HepG2 (cell line): Measurements from ENCODE around the gene MBTD1. TPM values are rescaled to one million over a fixed set of nuclear protein-coding genes. Genes with fewer than 3 reads are reported as not detected.

Experiments
- EP300 ChIP-seq, 3 experiments: sonication (generic) in 1 of 3; formaldehyde crosslinking in 1 of 3; IDR thresholded peaks; 2 replicates each; pipeline versions ENCODE4 v1.5.1 to v1.6.1; 2011 to 2020; ENCODE audit warnings: low read depth in 2 of 3, low read length in 2 of 3, borderline replicate concordance in 1 of 3, improper control_type of control experiment in 1 of 3, mild to moderate bottlenecking in 1 of 3, missing genetic modification reagents in 1 of 3, moderate library complexity in 1 of 3
- FOXA1 ChIP-seq, 2 experiments: fragments of 450-650 bp in 1 of 2; sonication (generic) in 1 of 2; formaldehyde crosslinking in 1 of 2; IDR thresholded peaks; 2 replicates each; pipeline versions ENCODE4 v1.4.0 to v1.6.1; 2016 to 2020; ENCODE audit warnings: missing genetic modification reagents in 1 of 2
- HNF4G ChIP-seq, 2 experiments: sonication (generic) in 1 of 2; formaldehyde crosslinking in 1 of 2; IDR thresholded peaks; 2 replicates each; pipeline versions ENCODE4 v1.4.0 to v1.6.1; 2011 to 2020; ENCODE audit warnings: borderline replicate concordance in 2 of 2, low read depth in 2 of 2, mild to moderate bottlenecking in 2 of 2, low read length in 1 of 2, missing genetic modification reagents in 1 of 2, moderate library complexity in 1 of 2
- HOXA5 ChIP-seq: sonication (generic); formaldehyde crosslinking; IDR thresholded peaks from 2 replicates; pipeline ENCODE4 v1.4.0; 2020; ENCODE audit warnings: missing genetic modification reagents
- MTF1 ChIP-seq: sonication (generic); formaldehyde crosslinking; IDR thresholded peaks from 2 replicates; pipeline ENCODE4 v1.5.0; 2020; ENCODE audit warnings: missing genetic modification reagents
- PITX1 ChIP-seq: sonication (generic); formaldehyde crosslinking; IDR thresholded peaks from 2 replicates; pipeline ENCODE4 v1.5.1; 2020; ENCODE audit warnings: mild to moderate bottlenecking, missing genetic modification reagents
- RORA ChIP-seq: sonication (generic); formaldehyde crosslinking; IDR thresholded peaks from 2 replicates; pipeline ENCODE4 v1.5.0; 2020; ENCODE audit warnings: mild to moderate bottlenecking, missing genetic modification reagents, moderate library complexity
- SALL1 ChIP-seq: sonication (generic); formaldehyde crosslinking; IDR thresholded peaks from 2 replicates; pipeline ENCODE4 v1.8.0; 2022; ENCODE audit warnings: mild to moderate bottlenecking, missing genetic modification reagents
- SETDB1 ChIP-seq: sonication (generic); formaldehyde crosslinking; IDR thresholded peaks from 2 replicates; pipeline ENCODE4 v1.5.1; 2020; ENCODE audit warnings: missing genetic modification reagents, mild to moderate bottlenecking, borderline replicate concordance
- SIX4 ChIP-seq: sonication (generic); formaldehyde crosslinking; IDR thresholded peaks from 2 replicates; pipeline ENCODE4 v1.4.0; 2020; ENCODE audit warnings: missing genetic modification reagents
- ZBTB42 ChIP-seq: sonication (generic); formaldehyde crosslinking; IDR thresholded peaks from 2 replicates; pipeline ENCODE4 v1.5.0; 2020; ENCODE audit warnings: mild to moderate bottlenecking, missing genetic modification reagents
- ZNF235 ChIP-seq: sonication (generic); formaldehyde crosslinking; IDR thresholded peaks from 2 replicates; pipeline ENCODE4 v1.8.1; 2023; ENCODE audit warnings: mild to moderate bottlenecking, missing genetic modification reagents, borderline replicate concordance
- ZNF251 ChIP-seq: sonication (generic); formaldehyde crosslinking; IDR thresholded peaks from 2 replicates; pipeline ENCODE4 v1.9.0; 2021; ENCODE audit warnings: mild to moderate bottlenecking, missing genetic modification reagents
- ZNF292 ChIP-seq: sonication (generic); formaldehyde crosslinking; IDR thresholded peaks from 2 replicates; pipeline ENCODE4 v1.8.1; 2022; ENCODE audit warnings: mild to moderate bottlenecking, low read depth, missing genetic modification reagents, borderline replicate concordance
- ZNF333 ChIP-seq: sonication (generic); formaldehyde crosslinking; IDR thresholded peaks from 2 replicates; pipeline ENCODE4 v1.4.0; 2020; ENCODE audit warnings: mild to moderate bottlenecking, missing genetic modification reagents, borderline replicate concordance
- ZSCAN30 ChIP-seq: sonication (generic); formaldehyde crosslinking; IDR thresholded peaks from 2 replicates; pipeline ENCODE4 v1.5.0; 2020; ENCODE audit warnings: mild to moderate bottlenecking, missing genetic modification reagents
- polyA plus RNA-seq, 8 experiments: library from polyadenylated mRNA; depleted of rRNA in 3 of 8; stranded (reverse) in 7 of 8; unstranded in 1 of 8; fragments of >200 nt; fragmentation: Illumina TruSeq in 4 of 8; extraction: Trizol in 4 of 8; gene quantifications; 2 replicates each; pipeline versions ENCODE4 v1.2.1 to v1.2.3, GENCODE V29; 2011 to 2016; ENCODE audit warnings: low read depth in 4 of 8, missing spikeins in 1 of 8, mixed read lengths in 1 of 8; ENCODE audit not compliant: insufficient read depth in 1 of 8
- total RNA-seq, 5 experiments: library from RNA; depleted of rRNA; stranded (reverse); fragments of >200 nt; fragmentation: Illumina TruSeq; extraction: Trizol; gene quantifications; 2 replicates each; pipeline ENCODE4 v1.2.3, GENCODE V29; 2016; ENCODE audit warnings: low read depth in 1 of 5
- TF ChIP-seq, protein P1 (sequence below): sonication (generic); formaldehyde crosslinking; IDR thresholded peaks from 2 replicates; pipeline ENCODE4 v1.4.0; 2020; ENCODE audit warnings: missing genetic modification reagents
- TF ChIP-seq, protein P2 (sequence below): sonication (generic); formaldehyde crosslinking; IDR thresholded peaks from 2 replicates; pipeline ENCODE4 v1.8.1; 2023; ENCODE audit warnings: mild to moderate bottlenecking, missing genetic modification reagents
- TF ChIP-seq, protein P3 (sequence below): sonication (generic); formaldehyde crosslinking; IDR thresholded peaks from 2 replicates; pipeline ENCODE4 v1.5.0; 2020; ENCODE audit warnings: mild to moderate bottlenecking, missing genetic modification reagents
- TF ChIP-seq, protein P4 (sequence below): IDR thresholded peaks from 2 replicates; pipeline ENCODE4 v1.6.1; 2012; ENCODE audit warnings: low read depth, low read length, improper control_type of control experiment

MBTD1 gene
- total and polyA plus RNA-seq, 2 of the 13 experiments (the other 11 are each of a cell fraction or from before 2014, with no cell fraction given), result 20.9 TPM

DNA sequence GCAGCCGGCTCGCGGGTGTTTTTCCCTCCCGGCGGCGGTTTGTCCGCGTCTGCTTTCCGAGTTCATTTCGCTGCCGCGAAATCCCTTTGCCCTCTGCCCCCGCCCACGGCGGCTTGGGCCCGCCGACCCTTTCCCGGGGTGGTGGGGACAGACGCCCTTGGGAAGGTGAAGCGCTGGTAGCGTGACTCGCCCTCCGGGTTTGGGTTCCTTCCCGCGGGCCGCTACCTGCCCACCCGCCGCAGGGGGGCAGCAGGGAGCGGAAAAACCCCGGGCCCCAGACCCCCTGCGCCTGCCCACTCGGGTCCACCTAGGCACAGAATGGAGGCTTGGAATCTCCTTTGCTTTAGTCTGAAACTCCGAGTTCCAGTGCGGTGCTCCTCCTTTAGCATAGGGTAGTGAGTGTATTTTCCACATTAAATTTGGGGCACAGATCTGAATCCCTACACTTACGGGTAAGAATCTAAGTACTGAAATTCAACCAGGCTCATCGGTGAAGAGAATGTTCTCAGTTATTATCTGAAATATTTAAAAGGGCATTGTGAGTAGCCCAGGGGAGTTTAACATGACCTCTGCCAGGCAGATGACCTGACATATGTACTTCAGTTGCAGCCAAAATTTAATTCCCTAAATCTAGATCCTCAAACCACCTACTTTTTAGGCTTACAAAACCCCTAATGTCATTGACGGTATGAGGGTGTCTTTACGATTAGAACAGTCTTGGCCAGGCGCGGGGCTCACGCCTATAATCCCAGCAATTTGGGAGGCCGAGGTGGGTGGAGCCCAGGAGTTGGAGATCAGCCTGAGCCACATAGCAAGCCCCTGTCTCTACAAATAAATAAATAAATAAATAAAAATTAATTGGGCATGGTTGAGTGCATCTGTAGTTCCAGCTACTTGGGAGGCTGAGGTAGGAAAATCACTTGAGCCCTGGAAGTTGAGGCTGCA is 92.6 kb downstream of the MBTD1 start (continued):
- TF ChIP-seq, protein P1, sequence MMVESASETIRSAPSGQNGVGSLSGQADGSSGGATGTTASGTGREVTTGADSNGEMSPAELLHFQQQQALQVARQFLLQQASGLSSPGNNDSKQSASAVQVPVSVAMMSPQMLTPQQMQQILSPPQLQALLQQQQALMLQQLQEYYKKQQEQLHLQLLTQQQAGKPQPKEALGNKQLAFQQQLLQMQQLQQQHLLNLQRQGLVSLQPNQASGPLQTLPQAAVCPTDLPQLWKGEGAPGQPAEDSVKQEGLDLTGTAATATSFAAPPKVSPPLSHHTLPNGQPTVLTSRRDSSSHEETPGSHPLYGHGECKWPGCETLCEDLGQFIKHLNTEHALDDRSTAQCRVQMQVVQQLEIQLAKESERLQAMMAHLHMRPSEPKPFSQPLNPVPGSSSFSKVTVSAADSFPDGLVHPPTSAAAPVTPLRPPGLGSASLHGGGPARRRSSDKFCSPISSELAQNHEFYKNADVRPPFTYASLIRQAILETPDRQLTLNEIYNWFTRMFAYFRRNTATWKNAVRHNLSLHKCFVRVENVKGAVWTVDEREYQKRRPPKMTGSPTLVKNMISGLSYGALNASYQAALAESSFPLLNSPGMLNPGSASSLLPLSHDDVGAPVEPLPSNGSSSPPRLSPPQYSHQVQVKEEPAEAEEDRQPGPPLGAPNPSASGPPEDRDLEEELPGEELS (CRISPR knock-in tag), result no peak; the same call in 1 of the 2 replicates
- TF ChIP-seq, protein P2, sequence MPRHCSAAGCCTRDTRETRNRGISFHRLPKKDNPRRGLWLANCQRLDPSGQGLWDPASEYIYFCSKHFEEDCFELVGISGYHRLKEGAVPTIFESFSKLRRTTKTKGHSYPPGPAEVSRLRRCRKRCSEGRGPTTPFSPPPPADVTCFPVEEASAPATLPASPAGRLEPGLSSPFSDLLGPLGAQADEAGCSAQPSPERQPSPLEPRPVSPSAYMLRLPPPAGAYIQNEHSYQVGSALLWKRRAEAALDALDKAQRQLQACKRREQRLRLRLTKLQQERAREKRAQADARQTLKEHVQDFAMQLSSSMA (CRISPR knock-in tag), result 0 out of 2 replicates have a peak, but pooled peaks have one; percentile 21
- no peak for TF ChIP-seq SETDB1 (CRISPR knock-in tag)
- TF ChIP-seq SIX4, result no peak
- 0 out of 2 replicates have a peak, but pooled peaks have one; percentile 75 for TF ChIP-seq ZSCAN30
- no peak; the same call in 1 of the 2 replicates for TF ChIP-seq ZNF333
- 0 out of 2 replicates have a peak, but pooled peaks have one; percentile 61 for TF ChIP-seq ZNF251 (CRISPR knock-in tag)
- TF ChIP-seq ZNF292 (CRISPR knock-in tag), result no peak
- TF ChIP-seq HOXA5 (CRISPR knock-in tag), result peak; percentile 56
- no peak for TF ChIP-seq HNF4G (IDR thresholded peaks at IDR 0.05; ENCODE audit: borderline replicate concordance, low read depth, low read length)
- no peak for TF ChIP-seq HNF4G (CRISPR knock-in tag; IDR thresholded peaks at IDR 0.05; ENCODE audit: borderline replicate concordance, low read depth)
- no peak for TF ChIP-seq ZNF235 (CRISPR knock-in tag)
- TF ChIP-seq RORA (CRISPR knock-in tag), result no peak
- 0 out of 2 replicates have a peak, but pooled peaks have one; percentile 40 for TF ChIP-seq PITX1 (CRISPR knock-in tag)
- TF ChIP-seq, protein P3, sequence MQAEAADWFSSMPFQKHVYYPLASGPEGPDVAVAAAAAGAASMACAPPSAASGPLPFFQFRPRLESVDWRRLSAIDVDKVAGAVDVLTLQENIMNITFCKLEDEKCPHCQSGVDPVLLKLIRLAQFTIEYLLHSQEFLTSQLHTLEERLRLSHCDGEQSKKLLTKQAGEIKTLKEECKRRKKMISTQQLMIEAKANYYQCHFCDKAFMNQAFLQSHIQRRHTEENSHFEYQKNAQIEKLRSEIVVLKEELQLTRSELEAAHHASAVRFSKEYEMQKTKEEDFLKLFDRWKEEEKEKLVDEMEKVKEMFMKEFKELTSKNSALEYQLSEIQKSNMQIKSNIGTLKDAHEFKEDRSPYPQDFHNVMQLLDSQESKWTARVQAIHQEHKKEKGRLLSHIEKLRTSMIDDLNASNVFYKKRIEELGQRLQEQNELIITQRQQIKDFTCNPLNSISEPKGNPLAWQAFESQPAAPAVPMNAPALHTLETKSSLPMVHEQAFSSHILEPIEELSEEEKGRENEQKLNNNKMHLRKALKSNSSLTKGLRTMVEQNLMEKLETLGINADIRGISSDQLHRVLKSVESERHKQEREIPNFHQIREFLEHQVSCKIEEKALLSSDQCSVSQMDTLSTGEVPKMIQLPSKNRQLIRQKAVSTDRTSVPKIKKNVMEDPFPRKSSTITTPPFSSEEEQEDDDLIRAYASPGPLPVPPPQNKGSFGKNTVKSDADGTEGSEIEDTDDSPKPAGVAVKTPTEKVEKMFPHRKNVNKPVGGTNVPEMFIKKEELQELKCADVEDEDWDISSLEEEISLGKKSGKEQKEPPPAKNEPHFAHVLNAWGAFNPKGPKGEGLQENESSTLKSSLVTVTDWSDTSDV (CRISPR knock-in tag), result no peak
- TF ChIP-seq SALL1 (CRISPR knock-in tag), result peak; percentile 29; the same call in 1 of the 2 replicates
- TF ChIP-seq, protein P4, sequence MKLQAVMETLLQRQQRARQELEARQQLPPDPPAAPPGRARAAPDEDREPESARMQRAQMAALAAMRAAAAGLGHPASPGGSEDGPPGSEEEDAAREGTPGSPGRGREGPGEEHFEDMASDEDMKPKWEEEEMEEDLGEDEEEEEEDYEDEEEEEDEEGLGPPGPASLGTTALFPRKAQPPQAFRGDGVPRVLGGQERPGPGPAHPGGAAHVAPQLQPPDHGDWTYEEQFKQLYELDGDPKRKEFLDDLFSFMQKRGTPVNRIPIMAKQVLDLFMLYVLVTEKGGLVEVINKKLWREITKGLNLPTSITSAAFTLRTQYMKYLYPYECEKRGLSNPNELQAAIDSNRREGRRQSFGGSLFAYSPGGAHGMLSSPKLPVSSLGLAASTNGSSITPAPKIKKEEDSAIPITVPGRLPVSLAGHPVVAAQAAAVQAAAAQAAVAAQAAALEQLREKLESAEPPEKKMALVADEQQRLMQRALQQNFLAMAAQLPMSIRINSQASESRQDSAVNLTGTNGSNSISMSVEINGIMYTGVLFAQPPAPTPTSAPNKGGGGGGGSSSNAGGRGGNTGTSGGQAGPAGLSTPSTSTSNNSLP, result 0 out of 2 replicates have a peak, but pooled peaks have one; percentile 23
- no peak for TF ChIP-seq ZBTB42 (CRISPR knock-in tag)
- TF ChIP-seq MTF1 (CRISPR knock-in tag), result no peak
- no peak for TF ChIP-seq FOXA1 (IDR thresholded peaks at IDR 0.05)
- TF ChIP-seq FOXA1 (CRISPR knock-in tag; IDR thresholded peaks at IDR 0.05), result no peak
- TF ChIP-seq EP300 (IDR thresholded peaks at IDR 0.05; ENCODE audit: low read depth in 2 of 2, low read length in 2 of 2), result no peak
- TF ChIP-seq EP300 (CRISPR knock-in tag; IDR thresholded peaks at IDR 0.05; ENCODE audit: borderline replicate concordance), result no peak
